Neuronal stem cell (in vitro differentiated cells): ENCODE measurements around the gene SUN2.

Experiments used
- DNase-seq: peaks from one replicate; pipeline ENCODE4 v3.0.0-alpha.2; 2013; ENCODE audit warnings: low spot score
- H2AFZ ChIP-seq: one replicate; pipeline ENCODE4 v1.6.1; 2013; ENCODE audit warnings: mild to moderate bottlenecking, low read length, inconsistent platforms
- H2AK5ac ChIP-seq: 2 replicates; pipeline ENCODE4 v1.6.1; 2013; ENCODE audit warnings: low read depth, mild to moderate bottlenecking, inconsistent platforms, low read length, moderate library complexity, mixed read lengths
- H2BK120ac ChIP-seq: 2 replicates; pipeline ENCODE4 v1.6.1; 2013; ENCODE audit warnings: low read depth, mild to moderate bottlenecking, inconsistent platforms, low read length, moderate library complexity, mixed read lengths
- H2BK12ac ChIP-seq: one replicate; pipeline ENCODE4 v1.6.1; 2013; ENCODE audit warnings: low read length, inconsistent platforms
- H2BK15ac ChIP-seq: 2 replicates; pipeline ENCODE4 v1.6.1; 2013; ENCODE audit warnings: mild to moderate bottlenecking, low read length, inconsistent platforms, mixed read lengths
- H2BK5ac ChIP-seq: one replicate; pipeline ENCODE4 v1.6.1; 2013; ENCODE audit warnings: inconsistent platforms, mild to moderate bottlenecking, low read length, moderate library complexity
- H3K14ac ChIP-seq: one replicate; pipeline ENCODE4 v1.6.1; 2013; ENCODE audit warnings: low read length, inconsistent platforms
- H3K18ac ChIP-seq: 2 replicates; pipeline ENCODE4 v1.6.1; 2013; ENCODE audit warnings: low read length, inconsistent platforms
- H3K23ac ChIP-seq: 2 replicates; pipeline ENCODE4 v1.6.1; 2013; ENCODE audit warnings: low read depth, mild to moderate bottlenecking, mixed read lengths, low read length, inconsistent platforms; ENCODE audit not compliant: poor library complexity
- H3K27ac ChIP-seq: replicated peaks from 3 replicates; pipeline ENCODE4 v1.5.1; 2013; ENCODE audit warnings: low read length, inconsistent platforms
- H3K27me3 ChIP-seq, 3 experiments: 2 replicates each; pipeline ENCODE4 v1.6.1; 2013; ENCODE audit warnings: low read length in 3 of 3, mild to moderate bottlenecking in 2 of 3, inconsistent platforms in 1 of 3, low read depth in 1 of 3, mixed read lengths in 1 of 3, moderate library complexity in 1 of 3; ENCODE audit not compliant: control insufficient read depth in 3 of 3, insufficient read depth in 3 of 3
- H3K36me3 ChIP-seq, 2 donors: replicated peaks in 1 of 2; 2 replicates each; pipeline ENCODE4 v1.6.1; 2013; ENCODE audit warnings: low read length in 2 of 2; ENCODE audit not compliant: control insufficient read depth in 2 of 2, insufficient read depth in 2 of 2
- H3K4ac ChIP-seq: 2 replicates; pipeline ENCODE4 v1.6.1; 2013; ENCODE audit warnings: inconsistent platforms, mild to moderate bottlenecking, low read length, moderate library complexity
- H3K4me1 ChIP-seq, 2 donors: 1 replicate in 1 of 2; 2 replicates in 1 of 2; pipeline ENCODE4 v1.6.1; 2013; ENCODE audit warnings: low read length in 2 of 2, low read depth in 1 of 2; ENCODE audit not compliant: control insufficient read depth in 2 of 2, insufficient read depth in 1 of 2
- H3K4me2 ChIP-seq: one replicate; pipeline ENCODE4 v1.6.1; 2013; ENCODE audit warnings: mild to moderate bottlenecking, low read length, inconsistent platforms; ENCODE audit not compliant: insufficient read depth, poor library complexity, severe bottlenecking
- H3K4me3 ChIP-seq, 2 donors: 2 replicates each; pipeline ENCODE4 v1.5.1; 2013; ENCODE audit warnings: low read length in 2 of 2, mild to moderate bottlenecking in 2 of 2, inconsistent platforms in 1 of 2, moderate library complexity in 1 of 2
- H3K79me1 ChIP-seq: one replicate; pipeline ENCODE4 v1.6.1; 2013; ENCODE audit warnings: low read depth, mild to moderate bottlenecking, inconsistent platforms, low read length, moderate library complexity
- H3K9ac ChIP-seq: one replicate; pipeline ENCODE4 v1.6.1; 2013; ENCODE audit warnings: mild to moderate bottlenecking, low read depth, low read length, inconsistent platforms; ENCODE audit not compliant: poor library complexity
- H3K9me3 ChIP-seq, 2 donors: replicated peaks in 1 of 2; 2 replicates each; pipeline versions ENCODE3 to v1.6.1; 2013; ENCODE audit warnings: low read length in 2 of 2, mild to moderate bottlenecking in 2 of 2, inconsistent platforms in 1 of 2, low read depth in 1 of 2, mixed read lengths in 1 of 2, moderate library complexity in 1 of 2; ENCODE audit not compliant: control insufficient read depth in 2 of 2, insufficient read depth in 1 of 2
- H4K8ac ChIP-seq: one replicate; pipeline ENCODE4 v1.6.1; 2013; ENCODE audit warnings: low read depth, mild to moderate bottlenecking, inconsistent platforms, low read length, moderate library complexity
- H4K91ac ChIP-seq: one replicate; pipeline ENCODE4 v1.6.1; 2013; ENCODE audit warnings: low read length, low read depth, mild to moderate bottlenecking, inconsistent platforms; ENCODE audit not compliant: poor library complexity
- WGBS, 2 donors: extraction: QIAGEN DNeasy Blood & Tissue Kit; methylation state at CpG; one replicate each; pipeline ENCODE4 v1.1.7; 2013; ENCODE audit warnings: missing lambda C conversion rate in 2 of 2, mixed read lengths in 1 of 2; ENCODE audit not compliant: insufficient read length in 2 of 2, insufficient replicate concordance in 1 of 2; ENCODE audit errors: extremely low coverage in 2 of 2; 5-methylcytosine and 5-hydroxymethylcytosine counted together

The SUN2 gene

DNA sequence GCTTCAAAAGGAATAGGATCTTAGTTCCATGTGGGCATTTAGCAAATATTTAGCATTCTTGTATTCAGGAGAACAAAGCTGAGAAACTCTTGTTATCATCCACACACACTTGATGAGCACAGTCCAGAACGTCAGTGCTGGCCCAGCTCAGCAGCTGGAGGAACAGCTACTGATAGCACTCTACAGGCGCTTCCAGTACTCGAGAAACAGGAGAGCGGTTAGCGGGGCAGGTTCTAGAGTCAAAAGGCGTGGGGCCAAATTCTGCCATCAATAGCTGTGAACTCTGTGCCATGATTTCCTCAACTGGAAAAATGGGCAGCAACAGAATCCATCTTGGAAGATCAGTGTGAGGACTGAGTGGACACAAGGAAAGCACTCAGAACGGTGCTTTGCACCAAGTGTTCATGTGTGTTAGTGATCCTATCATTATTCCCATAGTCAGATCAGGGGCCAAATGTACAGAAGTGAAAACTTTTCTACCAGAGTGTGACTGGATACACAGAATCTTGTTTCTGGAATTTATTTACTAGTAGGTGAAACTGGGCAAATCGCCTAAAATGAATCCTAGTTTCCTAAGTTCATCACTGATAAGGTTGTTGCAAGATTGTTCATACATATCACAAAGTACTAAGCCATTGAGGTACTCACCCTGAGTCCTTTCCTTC, 58.2 kb downstream of the SUN2 start:
- Histone ChIP-seq H2BK120ac (no peak overlapping the region), H3K18ac (no peak overlapping the region), H3K27ac (no peak overlapping the region), H2BK5ac (no peak overlapping the region), H3K4ac (no peak overlapping the region), H3K14ac (no peak overlapping the region), H3K9ac (no peak overlapping the region), H3K36me3 (peaks cover 3 to 59% of the 10 kb centered on the region in 2 donors), H2BK12ac (no peak overlapping the region), H3K4me1 (peaks cover 11 to 33% of the 10 kb centered on the region in 2 donors), H2AFZ (no peak overlapping the region), H3K23ac (no peak overlapping the region), H3K4me2 (no peak overlapping the region), H4K91ac (no peak overlapping the region), H2AK5ac (no peak overlapping the region), H3K9me3 (no peaks in the 10 kb centered on the region), H3K79me1 (peaks cover 4% of the 10 kb centered on the region), H2BK15ac (no peak overlapping the region), H3K4me3 (peak overlapping the region in 1 of 2 donors; percentile 11), H3K27me3 (no peaks in the 10 kb centered on the region), H4K8ac (no peak overlapping the region)
- no CpG with 5 or more reads among the region's 8 CpGs for WGBS, 2 donors
- no peak for DNase-seq

DNA sequence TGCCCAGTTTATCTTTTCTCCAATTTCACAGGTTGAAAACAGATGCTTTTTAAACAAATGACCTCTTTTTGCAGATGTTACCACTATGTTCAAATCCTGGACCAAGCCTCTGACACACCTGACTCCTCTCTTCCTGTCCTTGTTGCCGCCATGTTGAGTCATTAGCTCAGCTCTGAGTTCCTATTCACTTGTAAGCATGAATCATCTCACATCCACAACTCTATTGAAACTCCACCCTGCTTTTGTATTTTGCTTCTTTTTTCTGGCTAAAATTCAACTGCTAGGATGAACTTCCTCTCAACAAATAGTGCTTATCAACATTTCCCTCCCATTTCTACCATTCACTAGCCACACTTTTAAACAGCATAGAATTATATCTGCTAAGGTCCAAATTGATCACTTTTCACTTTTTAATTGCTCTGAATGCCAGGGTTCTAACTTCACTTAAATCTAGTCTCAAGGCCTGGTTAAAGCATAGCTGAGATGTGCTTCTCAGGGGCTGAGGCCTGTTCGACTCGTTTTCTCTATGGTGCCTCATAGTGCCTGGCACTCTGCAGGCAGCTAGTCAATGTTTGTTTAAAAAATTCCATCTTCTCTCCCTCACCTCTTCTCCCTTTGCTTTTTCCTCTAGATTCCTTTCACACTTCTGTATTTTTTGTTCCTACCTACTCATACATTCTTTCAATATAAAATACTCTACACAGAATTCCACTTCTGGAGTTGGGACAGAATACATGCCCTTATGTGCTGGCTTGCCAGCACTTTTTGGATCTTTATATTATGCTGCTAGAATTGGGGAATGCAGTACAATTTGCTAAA, 59.0 kb downstream of the SUN2 start:
- Histone ChIP-seq H2AFZ (no peak overlapping the region), H3K4me2 (no peak overlapping the region), H3K4ac (no peak overlapping the region), H3K27ac (no peak overlapping the region), H3K23ac (no peak overlapping the region), H4K91ac (no peak overlapping the region), H3K18ac (no peak overlapping the region), H4K8ac (no peak overlapping the region), H3K14ac (no peak overlapping the region), H2BK120ac (no peak overlapping the region), H2AK5ac (no peak overlapping the region), H2BK12ac (no peak overlapping the region), H3K4me1 (peaks cover 11 to 33% of the 10 kb centered on the region in 2 donors), H3K79me1 (peaks cover 4% of the 10 kb centered on the region), H2BK15ac (no peak overlapping the region), H3K9ac (no peak overlapping the region), H3K4me3 (peak overlapping the region in 1 of 2 donors; percentile 11), H3K9me3 (no peaks in the 10 kb centered on the region), H3K36me3 (peaks cover 3 to 64% of the 10 kb centered on the region in 2 donors), H2BK5ac (no peak overlapping the region), H3K27me3 (no peaks in the 10 kb centered on the region)
- WGBS, 2 donors = no CpG with 5 or more reads among the region's 3 CpGs
- DNase-seq = no peak

DNA sequence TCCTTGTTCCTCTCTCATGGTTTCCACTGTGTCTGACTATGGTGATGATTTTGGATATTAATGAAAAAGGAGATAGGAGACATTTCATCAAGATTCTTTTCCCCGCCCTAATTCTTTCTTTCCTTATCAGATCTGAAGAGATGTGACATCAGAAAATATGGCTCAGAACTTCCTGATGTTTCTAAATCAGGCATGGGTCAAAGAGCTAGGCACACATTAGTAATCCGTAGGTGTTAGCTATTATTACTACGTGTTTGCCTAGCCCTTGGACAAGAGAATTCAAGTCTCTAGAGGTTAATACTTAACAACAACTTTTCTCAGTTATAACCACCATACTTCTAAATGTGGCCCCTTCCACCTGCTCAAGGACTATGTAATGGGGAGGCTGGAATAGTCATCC, 60.9 kb downstream of the SUN2 start:
- peaks cover 9 to 82% of the 10 kb centered on the region in 2 donors for H3K36me3 ChIP-seq
- H3K4ac ChIP-seq = no peak overlapping the region
- no peak overlapping the region for H4K8ac ChIP-seq
- peaks cover 1% of the 10 kb centered on the region for H3K79me1 ChIP-seq
- no peak overlapping the region for H2BK5ac ChIP-seq
- no peaks in the 10 kb centered on the region for H3K9me3 ChIP-seq
- H2AK5ac ChIP-seq = no peak overlapping the region
- H2BK15ac ChIP-seq = no peak overlapping the region
- H3K23ac ChIP-seq = no peak overlapping the region
- no peak overlapping the region for H3K4me3 ChIP-seq
- H3K27ac ChIP-seq = no peak overlapping the region
- H3K9ac ChIP-seq = no peak overlapping the region
- peaks cover 9 to 29% of the 10 kb centered on the region in 2 donors for H3K4me1 ChIP-seq
- no peak overlapping the region for H2AFZ ChIP-seq
- WGBS, 2 donors = no CpG with 5 or more reads among the region's 3 CpGs
- no peaks in the 10 kb centered on the region for H3K27me3 ChIP-seq
- H2BK12ac ChIP-seq = no peak overlapping the region
- H2BK120ac ChIP-seq = no peak overlapping the region
- H3K4me2 ChIP-seq = no peak overlapping the region
- DNase-seq = no peak
- no peak overlapping the region for H4K91ac ChIP-seq
- H3K14ac ChIP-seq = no peak overlapping the region
- no peak overlapping the region for H3K18ac ChIP-seq

DNA sequence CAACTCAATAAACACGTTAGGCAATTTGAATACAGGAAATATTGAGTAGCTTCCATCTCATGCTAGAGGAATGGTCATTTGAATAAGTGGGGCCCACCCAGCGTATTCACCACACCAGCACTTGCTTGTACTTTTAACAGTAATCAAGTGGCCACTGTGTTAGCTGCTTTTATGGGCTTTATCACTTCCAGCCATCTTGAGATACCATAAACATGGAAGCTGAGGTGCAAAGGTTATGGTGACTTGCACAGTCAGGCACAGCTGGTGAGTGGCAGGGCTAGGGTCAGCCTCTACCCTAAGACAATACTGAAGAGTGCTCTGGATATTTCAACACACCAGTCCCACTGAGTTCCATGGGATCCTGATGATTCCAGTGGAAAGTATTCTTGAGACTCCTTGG, 61.7 kb downstream of the SUN2 start:
- no peak overlapping the region for H3K4me2 ChIP-seq
- no peak overlapping the region for H2BK12ac ChIP-seq
- peaks cover 2% of the 10 kb centered on the region for H3K79me1 ChIP-seq
- no peak overlapping the region for H3K4me3 ChIP-seq
- H3K4ac ChIP-seq = no peak overlapping the region
- H4K91ac ChIP-seq = no peak overlapping the region
- no peak overlapping the region for H2AK5ac ChIP-seq
- no peak overlapping the region for H3K18ac ChIP-seq
- no peak overlapping the region for H3K9ac ChIP-seq
- no peaks in the 10 kb centered on the region for H3K9me3 ChIP-seq
- no CpG with 5 or more reads among the region's 2 CpGs for WGBS, 2 donors
- no peak overlapping the region for H2BK120ac ChIP-seq
- peaks cover 13 to 84% of the 10 kb centered on the region in 2 donors for H3K36me3 ChIP-seq
- no peak overlapping the region for H2BK15ac ChIP-seq
- H3K4me1 ChIP-seq = peaks cover 4 to 22% of the 10 kb centered on the region in 2 donors
- no peak overlapping the region for H3K23ac ChIP-seq
- H4K8ac ChIP-seq = no peak overlapping the region
- no peak for DNase-seq
- no peak overlapping the region for H2AFZ ChIP-seq
- no peaks in the 10 kb centered on the region for H3K27me3 ChIP-seq
- H2BK5ac ChIP-seq = no peak overlapping the region
- no peak overlapping the region for H3K27ac ChIP-seq
- H3K14ac ChIP-seq = no peak overlapping the region
